ENCODE measurements around the gene IGFBP4. TPM values are rescaled to one million over a fixed set of nuclear protein-coding genes. Genes with fewer than 3 reads are reported as not detected.

The IGFBP4 gene
- total RNA-seq, 6 experiments from 2014 or later: 575 to 816 (median 659) TPM

DNA sequence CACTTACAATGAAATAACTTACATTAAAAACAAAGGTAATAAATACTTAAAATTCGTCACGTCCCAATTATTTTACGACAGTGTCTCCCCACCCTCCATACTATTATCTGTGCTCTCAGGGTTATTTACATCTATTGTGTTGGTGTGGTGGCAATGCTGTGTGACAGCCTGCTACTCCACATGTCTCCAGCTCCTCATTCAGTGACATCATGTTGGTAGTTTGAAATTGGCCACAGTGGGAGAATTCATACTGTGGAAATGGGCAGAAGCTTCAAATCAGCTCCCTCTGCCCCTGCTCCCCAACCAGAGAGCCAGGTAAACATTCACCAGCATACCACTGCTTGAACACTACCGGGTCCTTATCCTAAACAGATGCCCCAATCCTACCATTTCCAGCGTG is 51.9 kb downstream of the IGFBP4 start:
- TF ChIP-seq, protein P1, sequence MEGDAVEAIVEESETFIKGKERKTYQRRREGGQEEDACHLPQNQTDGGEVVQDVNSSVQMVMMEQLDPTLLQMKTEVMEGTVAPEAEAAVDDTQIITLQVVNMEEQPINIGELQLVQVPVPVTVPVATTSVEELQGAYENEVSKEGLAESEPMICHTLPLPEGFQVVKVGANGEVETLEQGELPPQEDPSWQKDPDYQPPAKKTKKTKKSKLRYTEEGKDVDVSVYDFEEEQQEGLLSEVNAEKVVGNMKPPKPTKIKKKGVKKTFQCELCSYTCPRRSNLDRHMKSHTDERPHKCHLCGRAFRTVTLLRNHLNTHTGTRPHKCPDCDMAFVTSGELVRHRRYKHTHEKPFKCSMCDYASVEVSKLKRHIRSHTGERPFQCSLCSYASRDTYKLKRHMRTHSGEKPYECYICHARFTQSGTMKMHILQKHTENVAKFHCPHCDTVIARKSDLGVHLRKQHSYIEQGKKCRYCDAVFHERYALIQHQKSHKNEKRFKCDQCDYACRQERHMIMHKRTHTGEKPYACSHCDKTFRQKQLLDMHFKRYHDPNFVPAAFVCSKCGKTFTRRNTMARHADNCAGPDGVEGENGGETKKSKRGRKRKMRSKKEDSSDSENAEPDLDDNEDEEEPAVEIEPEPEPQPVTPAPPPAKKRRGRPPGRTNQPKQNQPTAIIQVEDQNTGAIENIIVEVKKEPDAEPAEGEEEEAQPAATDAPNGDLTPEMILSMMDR (IDR thresholded peaks at IDR 0.05): no peak
- DNase-seq: no peak
- Mint-ChIP-seq H3K4me1 (ENCODE audit: low read depth) (peaks cover 47% of the 10 kb centered on the region), H3K27me3 (ENCODE audit: insufficient read depth) (peaks cover 3% of the 10 kb centered on the region; the same call in 1 of the 2 replicates), H3K9me3 (no peaks in the 10 kb centered on the region), H3K27ac (no peak overlapping the region), H3K36me3 (ENCODE audit: low read depth) (no peaks in the 10 kb centered on the region), H3K4me3 (no peak overlapping the region)

DNA sequence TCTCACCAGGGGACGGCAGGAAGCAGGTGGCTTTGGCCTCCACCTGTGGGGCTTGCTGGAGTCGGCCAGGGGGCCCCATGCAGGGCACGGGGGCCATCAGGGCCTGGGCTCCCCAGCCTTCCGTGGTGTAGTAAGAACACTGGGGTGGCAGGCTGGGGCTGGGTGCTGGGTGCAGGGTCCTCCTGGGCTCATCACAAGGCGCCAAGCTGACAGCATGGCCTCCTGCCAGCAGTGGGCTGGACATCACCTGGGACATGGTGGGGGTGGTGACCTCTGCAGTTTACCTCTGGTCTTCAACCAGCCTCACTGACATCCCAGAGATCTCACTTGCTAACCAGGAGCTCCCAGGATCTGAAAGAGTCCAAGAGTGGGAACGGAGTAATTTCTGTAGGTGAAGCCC is 52.9 kb downstream of the IGFBP4 start:
- peaks cover 2% of the 10 kb centered on the region; the same call in 1 of the 2 replicates for H3K27me3 Mint-ChIP-seq (ENCODE audit: insufficient read depth)
- DNase-seq: no peak
- no peaks in the 10 kb centered on the region for H3K36me3 Mint-ChIP-seq (ENCODE audit: low read depth)
- no peaks in the 10 kb centered on the region for H3K9me3 Mint-ChIP-seq
- H3K27ac Mint-ChIP-seq: no peak overlapping the region
- no peak overlapping the region for H3K4me3 Mint-ChIP-seq
- TF ChIP-seq, protein P1 (IDR thresholded peaks at IDR 0.05): no peak
- H3K4me1 Mint-ChIP-seq (ENCODE audit: low read depth): peaks cover 41% of the 10 kb centered on the region

- H3K36me3 Mint-ChIP-seq (ENCODE audit: low read depth): no peaks in the 10 kb centered on the region
- peaks cover 39% of the 10 kb centered on the region for H3K4me1 Mint-ChIP-seq (ENCODE audit: low read depth)
- H3K27ac Mint-ChIP-seq: no peak overlapping the region
- H3K27me3 Mint-ChIP-seq (ENCODE audit: insufficient read depth): peaks cover 2% of the 10 kb centered on the region; the same call in 1 of the 2 replicates
- TF ChIP-seq, protein P1 (IDR thresholded peaks at IDR 0.05): no peak
- no peaks in the 10 kb centered on the region for H3K9me3 Mint-ChIP-seq
- no peak overlapping the region for H3K4me3 Mint-ChIP-seq
- no peak for DNase-seq
Measured at GRCh38 chr17:40496634-40497420, 53.6 kb downstream of the IGFBP4 start.

- Mint-ChIP-seq H3K36me3 (ENCODE audit: low read depth) (no peaks in the 10 kb centered on the region), H3K4me3 (no peak overlapping the region), H3K9me3 (no peaks in the 10 kb centered on the region), H3K27me3 (ENCODE audit: insufficient read depth) (peaks cover 5% of the 10 kb centered on the region; the same call in 1 of the 2 replicates), H3K4me1 (ENCODE audit: low read depth) (peaks cover 39% of the 10 kb centered on the region), H3K27ac (peak overlapping the region; percentile 65)
- TF ChIP-seq, protein P1 (IDR thresholded peaks at IDR 0.05): no peak
- DNase-seq: peak; percentile 41
Measured at GRCh38 chr17:40497695-40498094, 54.4 kb downstream of the IGFBP4 start.

- Mint-ChIP-seq H3K27ac (peak overlapping the region; percentile 65), H3K27me3 (ENCODE audit: insufficient read depth) (peaks cover 5% of the 10 kb centered on the region; the same call in 1 of the 2 replicates), H3K4me3 (no peak overlapping the region), H3K9me3 (no peaks in the 10 kb centered on the region), H3K4me1 (ENCODE audit: low read depth) (peaks cover 39% of the 10 kb centered on the region), H3K36me3 (ENCODE audit: low read depth) (no peaks in the 10 kb centered on the region)
- TF ChIP-seq, protein P1 (IDR thresholded peaks at IDR 0.05): no peak
- DNase-seq: no peak
Measured at GRCh38 chr17:40498281-40499084, 55.2 kb downstream of the IGFBP4 start.
